Uterus (tissue), 4 donors: ENCODE data around the gene FDXR. TPM values are rescaled to one million over a fixed set of nuclear protein-coding genes. Genes with fewer than 3 reads are reported as not detected.

Source experiments
- DNase-seq, 2 donors: peaks; one replicate each; pipeline ENCODE4 v3.0.0-alpha.2; 2019 to 2020
- H3K27ac ChIP-seq, 2 donors: fragments of 200-600 bp; sonication (generic); 1 replicate in 1 of 2; 2 replicates in 1 of 2; pipeline ENCODE4 v1.5.1; 2016 to 2018
- H3K27me3 ChIP-seq, 2 donors: fragments of 200-600 bp; sonication (generic); one replicate each; pipeline ENCODE4 v1.5.1; 2018 to 2019; ENCODE audit warnings: control low read depth in 1 of 2
- H3K36me3 ChIP-seq, 2 donors: fragments of 200-600 bp; sonication (generic); one replicate each; pipeline ENCODE4 v1.5.1; 2019; ENCODE audit warnings: control low read depth in 1 of 2
- H3K4me1 ChIP-seq, 2 donors: fragments of 200-600 bp; sonication (generic); one replicate each; pipeline ENCODE4 v1.5.1; 2018 to 2019; ENCODE audit warnings: control low read depth in 1 of 2
- H3K4me3 ChIP-seq, 2 donors: fragments of 200-600 bp; sonication (generic); 1 replicate in 1 of 2; 2 replicates in 1 of 2; pipeline ENCODE4 v1.5.1; 2018 to 2019; ENCODE audit warnings: mild to moderate bottlenecking in 1 of 2
- H3K9me3 ChIP-seq, 2 donors: fragments of 200-600 bp; sonication (generic); one replicate each; pipeline ENCODE4 v1.5.1; 2019; ENCODE audit warnings: control low read depth in 1 of 2
- POLR2A ChIP-seq, 2 donors: fragments of 450-650 bp; IDR thresholded peaks; one replicate each; pipeline ENCODE4 v1.6.1; 2016; ENCODE audit warnings: antibody characterized with exemption in 2 of 2, mild to moderate bottlenecking in 1 of 2, moderate library complexity in 1 of 2
- intact Hi-C: fragments of 100-400 bp; cut with DNase I; formaldehyde crosslinking; loops from one replicate; pipeline ENCODE4 v1.15.1; 2023; ENCODE audit warnings: low total_unique reads
- total RNA-seq, 4 donors: library from RNA; depleted of rRNA in 3 of 4; stranded (reverse); fragments of >200 nt in 3 of 4; gene quantifications; one replicate each; pipeline versions ENCODE4 v1.1.0 to v1.2.4, GENCODE V29; 2014 to 2023
- TF ChIP-seq, protein P1 (sequence below), 4 experiments: fragments of 200-600 bp in 2 of 4; fragments of 450-650 bp in 2 of 4; sonication (generic) in 2 of 4; IDR thresholded peaks; one replicate each; pipeline ENCODE4 v1.5.1; 2016 to 2019; ENCODE audit warnings: antibody characterized with exemption in 4 of 4, mild to moderate bottlenecking in 2 of 4, moderate library complexity in 1 of 4
- donor health status: DM: yes; HTN: yes; CAD: no.

FDXR gene
- total RNA-seq, 4 donors from 2014 or later, result 5.1 to 13.4 (median 7.2) TPM; not detected in 1

DNA sequence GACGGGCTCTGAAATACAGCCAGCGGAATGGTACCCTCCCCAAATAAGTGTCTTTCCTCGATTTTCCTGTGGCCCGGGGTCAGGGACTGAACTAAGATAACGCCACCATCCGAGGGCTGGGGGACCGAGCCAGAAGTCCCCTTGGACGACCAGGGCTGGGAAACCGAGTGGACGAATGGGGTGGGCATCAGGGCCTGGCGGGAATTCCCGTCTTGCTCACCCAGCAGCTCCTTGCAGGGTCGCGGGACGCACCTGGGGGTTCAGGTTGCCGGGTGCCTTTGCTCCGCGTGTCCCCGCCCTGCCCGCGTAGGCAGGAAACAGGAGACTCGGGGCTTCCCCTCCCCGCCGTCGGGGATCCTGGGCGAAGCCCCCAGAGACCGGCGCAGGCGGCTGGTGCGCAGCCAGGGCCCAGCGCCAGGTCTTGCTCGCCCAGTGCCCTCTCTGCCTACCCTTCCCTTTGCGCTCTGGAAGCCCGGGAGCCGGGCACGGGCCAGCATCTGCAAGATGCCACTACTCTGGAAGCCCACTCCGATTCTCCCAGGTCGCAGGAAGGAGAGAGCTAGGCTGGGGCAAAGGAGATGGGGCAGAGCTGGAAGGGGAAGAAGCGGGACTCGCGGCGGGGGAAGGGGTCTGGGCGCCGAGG lies 12.4 kb downstream of the FDXR start:
- H3K27me3 ChIP-seq, result peaks cover 18 to 31% of the 10 kb centered on the region in 2 donors
- DNase-seq, result no peak
- no peak overlapping the region for H3K27ac ChIP-seq
- intact Hi-C loops, result loop anchor here (5.0 to 10.0 kb wide), 2 partner anchors 68 to 116 kb away; partner anchors contain the start of gene NHERF1
- peaks cover 0 to 18% of the 10 kb centered on the region in 2 donors for H3K4me1 ChIP-seq
- H3K4me3 ChIP-seq, result no peak overlapping the region
- H3K9me3 ChIP-seq, result no peaks in the 10 kb centered on the region
- no peaks in the 10 kb centered on the region for H3K36me3 ChIP-seq
- TF ChIP-seq, protein P1, sequence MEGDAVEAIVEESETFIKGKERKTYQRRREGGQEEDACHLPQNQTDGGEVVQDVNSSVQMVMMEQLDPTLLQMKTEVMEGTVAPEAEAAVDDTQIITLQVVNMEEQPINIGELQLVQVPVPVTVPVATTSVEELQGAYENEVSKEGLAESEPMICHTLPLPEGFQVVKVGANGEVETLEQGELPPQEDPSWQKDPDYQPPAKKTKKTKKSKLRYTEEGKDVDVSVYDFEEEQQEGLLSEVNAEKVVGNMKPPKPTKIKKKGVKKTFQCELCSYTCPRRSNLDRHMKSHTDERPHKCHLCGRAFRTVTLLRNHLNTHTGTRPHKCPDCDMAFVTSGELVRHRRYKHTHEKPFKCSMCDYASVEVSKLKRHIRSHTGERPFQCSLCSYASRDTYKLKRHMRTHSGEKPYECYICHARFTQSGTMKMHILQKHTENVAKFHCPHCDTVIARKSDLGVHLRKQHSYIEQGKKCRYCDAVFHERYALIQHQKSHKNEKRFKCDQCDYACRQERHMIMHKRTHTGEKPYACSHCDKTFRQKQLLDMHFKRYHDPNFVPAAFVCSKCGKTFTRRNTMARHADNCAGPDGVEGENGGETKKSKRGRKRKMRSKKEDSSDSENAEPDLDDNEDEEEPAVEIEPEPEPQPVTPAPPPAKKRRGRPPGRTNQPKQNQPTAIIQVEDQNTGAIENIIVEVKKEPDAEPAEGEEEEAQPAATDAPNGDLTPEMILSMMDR (IDR thresholded peaks at IDR 0.05), result no peak
- no peak for TF ChIP-seq POLR2A (IDR thresholded peaks at IDR 0.05)

DNA sequence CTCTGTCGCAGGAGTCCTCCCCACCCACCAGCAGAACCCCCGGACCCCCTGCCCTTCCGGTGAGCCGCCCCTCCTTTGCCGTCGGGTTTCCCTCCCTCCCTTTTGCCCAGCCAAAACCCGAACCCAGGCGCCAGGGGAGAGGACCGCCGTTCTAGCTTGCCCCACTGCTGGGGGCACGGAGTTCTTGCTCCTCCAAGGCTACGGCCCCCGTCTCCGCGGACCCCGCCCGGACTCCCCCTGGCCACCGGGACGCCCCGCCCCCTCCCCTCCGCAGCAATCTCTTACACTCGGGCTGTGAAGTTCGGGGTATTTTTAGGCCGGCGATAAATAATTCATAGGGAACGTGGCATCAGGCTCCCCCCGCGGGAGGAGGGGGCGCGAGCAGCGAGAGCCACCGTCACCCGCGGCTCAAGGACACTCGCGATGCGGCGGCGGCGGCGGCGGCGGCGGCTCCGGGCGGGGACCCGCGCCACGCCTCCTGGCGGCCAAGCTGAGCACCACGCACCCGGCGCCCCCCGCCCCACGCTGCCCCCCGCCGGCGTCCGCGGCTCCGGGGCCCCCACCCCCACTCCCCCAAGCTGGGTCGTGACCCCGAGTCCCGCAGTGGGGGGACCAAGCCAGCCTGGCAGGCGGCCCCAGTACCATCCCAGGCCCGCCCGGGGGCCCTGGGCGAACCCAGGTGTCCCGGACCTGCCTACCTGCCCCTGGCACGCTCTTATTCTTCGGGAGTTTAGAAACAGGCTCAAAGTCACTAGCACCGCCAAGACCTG lies 13.2 kb downstream of the FDXR start, which contains the start of gene GRIN2C:
TSS of gene GRIN2C (minus strand) at position 427 of the 770 bp plus-strand sequence. CDS start 4,793 bp downstream, outside the sequence.
- Histone ChIP-seq H3K4me1 (peaks cover 0 to 18% of the 10 kb centered on the region in 2 donors), H3K9me3 (no peaks in the 10 kb centered on the region), H3K27ac (no peak within 1 kb of the TSS), H3K4me3 (no peak within 1 kb of the TSS), H3K27me3 (peaks cover 18 to 31% of the 10 kb centered on the region in 2 donors), H3K36me3 (no peaks in the 10 kb centered on the region)
- intact Hi-C loops, result loop anchor here (5.0 to 10.0 kb wide), 2 partner anchors 67 to 115 kb away; partner anchors contain the start of gene NHERF1
- no peak for TF ChIP-seq POLR2A (IDR thresholded peaks at IDR 0.05)
- TF ChIP-seq, protein P1 (IDR thresholded peaks at IDR 0.05), result peak in 3 of 4 experiments; percentile 8 to 37 (median 11)
- no peak for DNase-seq

DNA sequence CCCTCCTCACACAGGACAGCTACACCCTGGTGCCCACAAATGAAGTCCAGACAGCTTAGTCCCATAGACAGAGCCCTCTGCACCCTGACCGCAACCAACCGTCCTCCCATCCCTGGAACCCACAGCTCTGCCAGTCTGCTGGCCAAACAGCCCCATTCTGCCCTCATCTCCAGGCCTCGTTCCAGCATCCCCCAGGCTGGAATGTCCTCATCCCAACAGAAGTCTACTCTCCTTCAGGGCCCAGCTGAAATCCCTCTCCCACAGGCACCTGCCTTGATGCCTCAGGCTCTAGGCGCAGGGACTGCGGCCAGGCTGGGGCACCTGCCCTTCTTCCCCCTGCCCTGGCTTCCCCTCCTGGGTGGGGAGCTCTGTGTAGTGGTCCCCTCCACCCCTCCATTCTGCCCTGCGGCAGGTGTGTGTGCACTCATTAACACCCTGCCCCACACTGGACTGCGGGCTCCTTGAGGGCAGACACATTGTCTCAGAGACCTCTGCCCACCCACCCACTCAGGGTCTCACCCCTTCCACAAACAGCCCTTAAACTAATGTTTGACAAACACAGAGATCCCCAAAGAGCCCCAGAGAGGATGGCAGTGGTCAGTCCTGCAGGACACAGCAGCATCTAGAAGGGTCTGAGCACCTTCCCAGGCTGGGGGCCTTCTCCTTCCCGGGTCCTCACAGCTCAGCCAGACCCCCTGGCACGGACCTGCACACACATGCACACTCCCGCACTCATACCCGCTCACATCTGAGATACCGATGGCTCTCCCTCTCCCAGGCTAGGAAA lies 13.9 kb downstream of the FDXR start:
- H3K9me3 ChIP-seq, result no peaks in the 10 kb centered on the region
- DNase-seq, result no peak
- peaks cover 0 to 18% of the 10 kb centered on the region in 2 donors for H3K4me1 ChIP-seq
- H3K27me3 ChIP-seq, result peaks cover 18 to 35% of the 10 kb centered on the region in 2 donors
- H3K4me3 ChIP-seq, result no peak overlapping the region
- intact Hi-C loops, result no loop called here
- no peak for TF ChIP-seq POLR2A (IDR thresholded peaks at IDR 0.05)
- TF ChIP-seq, protein P1 (IDR thresholded peaks at IDR 0.05), result no peak
- no peak overlapping the region for H3K27ac ChIP-seq
- H3K36me3 ChIP-seq, result no peaks in the 10 kb centered on the region

DNA sequence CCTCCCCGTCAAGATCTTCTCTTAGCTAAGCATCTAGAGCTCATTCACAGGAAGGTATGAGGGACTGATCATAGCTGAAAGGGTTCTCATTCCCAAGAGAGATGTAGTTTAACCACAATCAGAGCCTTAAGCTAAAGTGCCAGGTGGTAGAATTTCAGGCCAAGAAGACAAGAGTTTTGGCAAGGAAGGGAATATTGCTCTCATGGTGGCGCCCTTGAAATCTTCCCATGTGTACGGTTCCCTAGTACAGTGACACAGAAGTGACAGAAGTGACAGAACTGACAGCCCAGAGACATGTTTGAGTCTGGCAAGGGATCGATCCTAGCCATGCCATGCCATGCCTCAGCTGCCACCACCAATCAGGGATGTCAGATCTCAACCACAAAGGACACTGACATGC lies 15.6 kb downstream of the FDXR start:
- Histone ChIP-seq H3K4me1 (peaks cover 0 to 18% of the 10 kb centered on the region in 2 donors), H3K4me3 (no peak overlapping the region), H3K27me3 (peaks cover 21 to 50% of the 10 kb centered on the region in 2 donors), H3K27ac (no peak overlapping the region), H3K36me3 (no peaks in the 10 kb centered on the region), H3K9me3 (no peaks in the 10 kb centered on the region)
- intact Hi-C loops, result no loop called here
- DNase-seq, result no peak
- TF ChIP-seq, protein P1 (IDR thresholded peaks at IDR 0.05), result no peak
- no peak for TF ChIP-seq POLR2A (IDR thresholded peaks at IDR 0.05)
